Uterus (tissue), 2 donors: ENCODE measurements around the gene TSPAN18.

Experiments
- POLR2A ChIP-seq, 2 donors: fragments of 450-650 bp; IDR thresholded peaks; one replicate each; pipeline ENCODE4 v1.6.1; 2016; ENCODE audit warnings: antibody characterized with exemption in 2 of 2, mild to moderate bottlenecking in 1 of 2, moderate library complexity in 1 of 2
- TF ChIP-seq, protein P1 (sequence below), 4 experiments: fragments of 200-600 bp in 2 of 4; fragments of 450-650 bp in 2 of 4; sonication (generic) in 2 of 4; IDR thresholded peaks; one replicate each; pipeline ENCODE4 v1.5.1; 2016 to 2019; ENCODE audit warnings: antibody characterized with exemption in 4 of 4, mild to moderate bottlenecking in 2 of 4, moderate library complexity in 1 of 4

DNA sequence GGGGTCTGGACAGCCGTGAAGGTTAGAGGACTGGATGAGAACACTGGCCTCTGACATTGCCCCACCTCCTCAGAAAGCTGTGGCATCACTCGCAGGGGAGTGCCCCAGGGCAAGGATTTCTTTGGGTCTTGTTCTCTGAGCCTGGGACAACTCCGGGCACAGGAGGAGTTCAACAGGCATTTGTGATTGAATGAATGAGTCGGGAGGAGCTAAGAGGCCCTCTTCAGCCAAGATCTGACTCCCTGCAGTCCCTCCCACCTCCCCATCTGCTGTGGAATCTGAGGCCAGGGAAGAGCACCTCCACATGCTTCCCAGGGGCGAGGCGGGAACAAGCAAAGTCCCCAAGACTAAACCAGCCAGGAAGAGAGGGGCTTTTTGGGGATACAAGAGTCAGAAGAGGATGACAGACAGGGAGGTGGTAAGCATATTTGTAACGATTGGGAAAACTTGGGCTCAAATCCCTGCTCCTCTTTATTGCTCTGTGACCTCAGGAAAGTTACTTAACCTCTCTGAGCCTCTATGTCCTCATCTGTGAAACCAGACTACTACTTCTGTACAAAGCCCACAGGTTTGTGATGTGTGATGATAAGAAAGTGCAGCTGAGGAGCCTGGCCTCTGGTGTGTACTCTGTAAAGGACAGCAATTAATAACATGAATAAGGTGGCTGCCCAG, 217.6 kb downstream of the TSPAN18 start:
- no peak for TF ChIP-seq POLR2A (IDR thresholded peaks at IDR 0.05)
- TF ChIP-seq, protein P1, sequence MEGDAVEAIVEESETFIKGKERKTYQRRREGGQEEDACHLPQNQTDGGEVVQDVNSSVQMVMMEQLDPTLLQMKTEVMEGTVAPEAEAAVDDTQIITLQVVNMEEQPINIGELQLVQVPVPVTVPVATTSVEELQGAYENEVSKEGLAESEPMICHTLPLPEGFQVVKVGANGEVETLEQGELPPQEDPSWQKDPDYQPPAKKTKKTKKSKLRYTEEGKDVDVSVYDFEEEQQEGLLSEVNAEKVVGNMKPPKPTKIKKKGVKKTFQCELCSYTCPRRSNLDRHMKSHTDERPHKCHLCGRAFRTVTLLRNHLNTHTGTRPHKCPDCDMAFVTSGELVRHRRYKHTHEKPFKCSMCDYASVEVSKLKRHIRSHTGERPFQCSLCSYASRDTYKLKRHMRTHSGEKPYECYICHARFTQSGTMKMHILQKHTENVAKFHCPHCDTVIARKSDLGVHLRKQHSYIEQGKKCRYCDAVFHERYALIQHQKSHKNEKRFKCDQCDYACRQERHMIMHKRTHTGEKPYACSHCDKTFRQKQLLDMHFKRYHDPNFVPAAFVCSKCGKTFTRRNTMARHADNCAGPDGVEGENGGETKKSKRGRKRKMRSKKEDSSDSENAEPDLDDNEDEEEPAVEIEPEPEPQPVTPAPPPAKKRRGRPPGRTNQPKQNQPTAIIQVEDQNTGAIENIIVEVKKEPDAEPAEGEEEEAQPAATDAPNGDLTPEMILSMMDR (IDR thresholded peaks at IDR 0.05): no peak
